ENCODE data around the gene DYNC1H1.

Gene DYNC1H1

DNA sequence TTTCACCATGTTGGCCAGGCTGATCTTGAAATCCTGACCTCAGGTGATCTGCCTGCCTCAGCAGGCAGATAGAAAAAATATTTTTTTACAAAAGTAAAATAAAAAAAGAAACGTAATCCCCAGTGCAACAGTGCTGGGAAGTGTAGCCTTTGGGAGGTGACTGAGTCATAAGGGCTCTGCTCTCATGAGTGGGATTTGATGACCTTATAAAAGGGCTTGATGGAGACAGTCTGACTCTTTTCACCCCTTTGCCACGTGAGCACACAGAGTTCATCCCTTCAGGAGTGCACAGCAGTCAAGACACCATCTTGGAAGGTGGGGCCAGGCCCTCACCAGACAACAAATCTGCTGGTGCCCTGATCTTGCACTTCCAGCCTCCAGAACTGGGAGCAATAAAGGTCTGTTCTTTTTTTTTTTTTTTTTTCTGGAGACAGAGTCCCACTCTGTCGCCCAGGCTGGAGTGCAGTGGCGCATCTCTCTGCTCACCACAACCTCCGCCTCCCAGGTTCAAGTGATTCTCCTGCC, 24.7 kb upstream of the DYNC1H1 start:
- DNase-seq (ENCODE audit: low read depth in 2 of 2, low spot score in 1 of 2) = no peak

DNA sequence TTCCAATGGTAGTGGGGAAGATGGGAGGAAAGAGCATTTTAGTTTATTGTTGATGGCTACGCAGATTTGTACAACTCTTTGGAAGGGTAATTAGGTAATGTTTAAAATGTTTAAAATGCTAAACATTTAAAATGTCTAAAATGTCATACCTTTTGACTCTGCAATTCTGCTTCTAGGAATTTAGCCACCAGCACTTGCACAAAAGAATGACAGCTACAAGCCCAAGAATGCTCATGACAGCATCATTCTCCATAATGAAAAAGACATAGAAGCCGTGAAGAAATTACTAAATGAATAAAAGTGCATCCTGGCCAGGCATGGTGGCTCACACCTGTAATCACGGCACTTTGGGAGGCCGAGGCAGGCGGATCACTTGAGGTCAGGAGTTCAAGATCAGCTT, 19.9 kb upstream of the DYNC1H1 start:
- DNase-seq (ENCODE audit: low read depth in 2 of 2, low spot score in 1 of 2) = no peak

DNA sequence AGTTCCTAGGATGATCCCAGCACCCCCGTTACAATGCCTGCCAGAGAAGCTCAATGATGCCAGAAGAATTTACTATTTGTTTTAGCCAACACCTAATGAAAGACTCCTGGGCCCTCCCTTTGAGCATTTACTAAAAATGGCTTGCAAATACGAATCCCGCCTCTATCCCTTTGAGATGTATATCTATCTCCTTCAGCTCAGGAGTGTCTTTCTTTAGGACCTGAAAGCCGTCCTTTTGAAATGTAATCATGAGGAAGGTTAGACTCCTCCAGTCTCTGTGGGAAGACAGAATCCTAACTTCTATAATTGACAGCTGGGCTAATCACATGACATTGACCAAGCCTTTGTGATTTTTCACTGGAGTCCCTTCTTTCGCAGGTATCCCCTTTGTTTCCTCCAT, 19.2 kb upstream of the DYNC1H1 start:
- no peak for DNase-seq (ENCODE audit: low read depth in 2 of 2, low spot score in 1 of 2)

GRCh38 chr14:101947577-101947903, 16.8 kb upstream of the DYNC1H1 start:
- no peak for DNase-seq (ENCODE audit: low read depth in 2 of 2, low spot score in 1 of 2)

GRCh38 chr14:101947904-101948665, 16.3 kb upstream of the DYNC1H1 start:
- peak; percentile 99 for DNase-seq (ENCODE audit: low read depth in 2 of 2, low spot score in 1 of 2)

DNA sequence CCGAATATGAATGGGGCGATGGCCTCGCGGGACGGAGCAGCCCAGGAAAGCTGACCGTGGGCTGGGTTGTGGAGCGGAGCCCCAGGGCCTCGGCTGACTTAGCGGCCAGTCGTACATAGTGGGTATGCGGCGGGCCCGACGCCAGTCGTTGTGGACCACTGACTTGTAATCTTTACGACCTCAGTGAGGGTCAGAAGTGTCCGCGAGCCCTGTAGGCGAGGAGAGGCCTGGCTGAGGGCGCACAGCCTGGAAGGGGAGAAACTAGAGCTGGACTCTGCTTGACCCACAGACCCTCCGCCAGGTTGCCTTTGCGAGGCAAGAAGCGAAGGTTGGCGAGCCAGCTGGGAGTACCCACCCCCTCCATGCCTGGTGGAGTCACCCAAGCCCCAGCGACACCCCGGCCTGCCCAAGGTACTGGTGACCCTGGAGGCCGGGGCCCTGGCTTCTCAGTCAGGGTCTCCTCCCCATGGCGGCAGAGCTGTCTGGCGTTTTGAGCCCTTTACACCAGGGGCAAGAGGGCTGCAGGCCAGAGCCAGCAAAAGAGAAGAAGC, 15.6 kb upstream of the DYNC1H1 start:
- no peak for DNase-seq (ENCODE audit: low read depth in 2 of 2, low spot score in 1 of 2)

DNA sequence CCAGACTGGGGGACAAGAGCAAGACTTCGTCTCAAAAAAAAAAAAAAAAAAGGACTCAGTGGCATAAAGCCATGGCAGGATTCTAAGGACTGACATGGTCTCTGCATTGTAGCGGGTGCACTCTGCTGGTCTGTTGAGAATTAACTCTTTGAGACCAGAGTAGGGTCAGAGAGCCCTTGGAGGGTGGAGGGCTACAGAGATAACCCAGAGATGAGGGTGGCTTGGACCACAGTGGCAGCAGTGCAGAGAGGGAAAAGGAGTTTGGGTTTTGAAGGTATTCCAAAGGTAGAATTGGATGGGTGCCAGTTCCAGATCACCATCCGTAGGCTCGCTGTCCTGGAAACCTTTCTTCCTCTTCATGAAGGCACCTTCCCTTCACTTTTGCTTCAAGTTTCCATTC, 14.3 kb upstream of the DYNC1H1 start:
- no peak for DNase-seq (ENCODE audit: low read depth in 2 of 2, low spot score in 1 of 2)

DNA sequence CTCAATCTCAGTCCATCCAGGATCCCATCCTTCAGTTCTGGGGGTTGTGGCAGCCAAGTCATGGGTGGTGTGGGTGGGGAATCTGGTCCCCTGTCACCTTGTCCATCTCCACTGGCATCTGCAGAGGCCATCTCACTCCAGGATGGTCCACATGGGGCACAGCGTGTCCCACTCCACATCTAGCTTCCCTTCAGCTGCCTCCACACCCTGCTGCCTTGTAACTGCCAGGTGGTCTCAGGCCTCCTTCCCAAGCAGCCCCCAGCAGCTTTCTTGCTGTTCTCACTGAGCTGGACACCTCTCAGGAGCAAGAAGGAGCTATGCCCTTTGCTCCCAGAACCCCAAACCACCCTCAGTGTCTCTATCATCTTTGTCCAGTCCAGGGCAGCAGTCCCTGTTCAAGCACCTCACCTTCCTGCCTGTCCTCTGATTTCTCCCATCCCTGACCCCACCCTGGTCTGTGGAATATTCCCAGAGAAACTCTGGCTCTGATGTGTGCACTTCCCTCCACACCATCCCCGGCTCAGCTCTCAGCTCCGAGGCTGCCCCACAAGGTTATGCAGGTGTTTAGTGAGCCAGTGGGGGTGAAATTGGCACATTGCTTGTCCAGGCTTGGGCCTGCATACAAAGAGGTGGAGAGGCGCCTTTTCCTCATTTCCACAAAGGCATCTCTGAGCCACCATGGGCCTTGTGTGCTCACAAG, 13.7 kb upstream of the DYNC1H1 start:
- DNase-seq (ENCODE audit: low read depth in 2 of 2, low spot score in 1 of 2) = no peak

DNA sequence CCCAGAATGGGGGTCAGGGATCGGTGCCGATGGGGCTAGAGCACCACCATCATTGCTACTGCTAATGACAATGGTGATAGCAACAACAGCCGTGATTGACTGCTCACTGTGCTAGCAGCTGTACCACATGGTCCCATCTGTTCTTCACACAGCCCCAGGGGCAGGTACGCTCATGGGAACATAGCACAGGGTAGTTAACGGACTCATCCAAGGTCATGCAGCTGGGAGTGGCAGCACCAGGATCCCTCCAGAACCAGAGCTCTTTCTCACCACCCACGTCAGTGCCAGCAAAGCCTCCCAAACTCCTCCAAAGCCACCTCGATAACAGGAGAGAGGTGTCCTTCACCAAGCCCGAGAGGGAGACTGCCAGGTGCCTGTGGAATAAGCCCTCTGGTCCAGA, 11.2 kb upstream of the DYNC1H1 start:
- DNase-seq (ENCODE audit: low read depth in 2 of 2, low spot score in 1 of 2) = no peak

DNA sequence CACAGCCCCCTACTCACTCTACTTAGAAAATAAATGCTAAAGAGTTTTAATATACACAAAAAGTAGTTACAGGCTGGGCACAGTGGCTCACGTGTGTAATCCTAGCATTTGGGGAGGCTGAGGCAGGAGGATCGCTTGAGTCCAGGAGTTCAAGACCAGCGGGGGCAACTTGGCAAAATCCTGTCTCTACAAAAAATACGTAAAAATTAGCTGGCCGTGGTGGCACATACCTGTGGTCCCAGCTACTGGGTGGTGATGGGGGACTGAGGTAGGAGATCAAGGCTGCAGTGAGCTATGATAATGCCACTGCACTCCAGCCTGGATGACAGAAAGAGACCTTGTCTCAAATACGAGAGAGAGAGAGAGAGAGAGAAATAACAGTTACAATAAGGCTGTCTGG, 9.9 kb upstream of the DYNC1H1 start:
- no peak for DNase-seq (ENCODE audit: low read depth in 2 of 2, low spot score in 1 of 2)

- DNase-seq (ENCODE audit: low read depth in 2 of 2, low spot score in 1 of 2) = no peak
Measured at GRCh38 chr14:101955695-101956161, 8.6 kb upstream of the DYNC1H1 start.

GRCh38 chr14:101956179-101956885, 8.0 kb upstream of the DYNC1H1 start:
- no peak for DNase-seq (ENCODE audit: low read depth in 2 of 2, low spot score in 1 of 2)

DNA sequence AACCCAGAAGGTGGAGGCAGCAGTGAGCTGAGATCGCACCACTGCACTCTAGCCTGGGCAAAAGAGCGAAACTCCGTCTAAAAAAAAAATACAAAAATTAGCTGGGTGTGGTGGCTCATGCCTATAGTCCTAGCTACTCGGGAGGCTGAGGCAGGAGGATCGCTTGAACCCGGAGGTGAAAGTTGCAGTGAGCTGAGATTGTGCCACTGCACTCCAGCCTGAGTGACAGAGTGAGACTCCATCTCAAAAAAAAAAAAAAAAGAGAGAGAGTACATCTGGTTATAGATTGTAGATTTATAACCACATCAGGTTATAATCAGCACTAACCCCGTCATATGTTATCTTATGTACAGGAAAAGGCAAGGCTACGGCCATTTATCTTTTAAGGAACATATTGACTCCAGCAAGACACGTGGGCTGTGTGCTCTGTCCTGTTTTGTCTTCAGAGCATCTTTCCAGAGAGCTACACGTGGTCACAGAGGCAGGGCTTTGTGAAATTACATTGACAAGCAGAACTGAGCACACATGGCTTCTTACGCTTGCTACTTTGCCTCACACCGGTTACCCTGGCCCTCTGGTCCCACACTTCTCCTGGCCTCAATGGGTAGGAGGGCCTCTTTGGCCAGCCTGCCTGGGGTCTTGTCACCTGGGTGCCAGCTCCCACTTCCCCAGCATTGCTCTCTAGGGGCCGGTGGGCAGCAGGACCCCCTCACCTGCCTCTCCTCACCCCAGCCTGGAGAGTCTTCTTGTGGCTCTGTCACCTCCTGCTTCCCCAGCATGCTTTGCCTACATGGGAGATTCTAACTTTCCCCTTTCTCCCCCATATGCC, 6.8 kb upstream of the DYNC1H1 start:
- no peak for DNase-seq (ENCODE audit: low read depth in 2 of 2, low spot score in 1 of 2)

GRCh38 chr14:101958418-101959180, 5.8 kb upstream of the DYNC1H1 start:
- no peak for DNase-seq (ENCODE audit: low read depth in 2 of 2, low spot score in 1 of 2)

DNA sequence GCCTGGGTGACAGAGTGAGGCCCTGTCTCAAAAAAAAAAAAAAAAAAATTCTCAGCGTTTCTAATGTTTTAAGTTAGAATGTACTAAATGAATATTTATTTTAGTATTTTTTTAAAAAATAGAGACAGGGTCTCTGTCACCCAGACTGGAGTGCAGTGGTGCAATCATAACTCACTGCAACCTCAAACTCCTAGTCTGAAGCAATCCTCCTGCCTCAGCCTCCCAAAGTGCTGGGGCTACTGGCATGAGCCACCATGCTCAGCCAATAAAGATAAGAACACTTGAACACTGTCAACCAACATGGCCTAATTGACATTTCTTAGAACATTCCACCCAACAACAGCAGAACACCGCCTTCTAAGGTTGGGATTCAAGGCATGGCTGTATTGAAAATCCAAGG, 5.1 kb upstream of the DYNC1H1 start:
- no peak for DNase-seq (ENCODE audit: low read depth in 2 of 2, low spot score in 1 of 2)

DNA sequence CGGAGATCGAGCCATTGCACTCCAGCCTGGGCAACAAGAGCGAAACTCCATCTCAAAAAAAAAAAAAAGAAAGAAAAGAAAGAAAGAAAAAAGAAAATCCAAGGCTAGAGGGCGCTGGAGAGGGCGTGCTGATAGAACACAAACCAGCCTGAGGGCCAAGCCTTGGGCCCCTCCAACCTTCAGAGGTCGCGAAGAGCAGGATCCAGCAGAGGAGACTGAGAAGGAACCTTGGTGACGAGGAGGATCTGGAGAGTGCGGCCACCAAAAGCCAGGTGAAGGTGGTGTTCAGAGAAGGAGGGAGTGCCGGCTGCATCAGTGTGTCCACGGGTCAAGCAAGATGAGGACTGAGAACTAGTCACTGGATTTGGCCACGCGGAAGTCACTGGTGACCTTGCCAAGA, 4.1 kb upstream of the DYNC1H1 start:
- no peak for DNase-seq (ENCODE audit: low read depth in 2 of 2, low spot score in 1 of 2)

DNA sequence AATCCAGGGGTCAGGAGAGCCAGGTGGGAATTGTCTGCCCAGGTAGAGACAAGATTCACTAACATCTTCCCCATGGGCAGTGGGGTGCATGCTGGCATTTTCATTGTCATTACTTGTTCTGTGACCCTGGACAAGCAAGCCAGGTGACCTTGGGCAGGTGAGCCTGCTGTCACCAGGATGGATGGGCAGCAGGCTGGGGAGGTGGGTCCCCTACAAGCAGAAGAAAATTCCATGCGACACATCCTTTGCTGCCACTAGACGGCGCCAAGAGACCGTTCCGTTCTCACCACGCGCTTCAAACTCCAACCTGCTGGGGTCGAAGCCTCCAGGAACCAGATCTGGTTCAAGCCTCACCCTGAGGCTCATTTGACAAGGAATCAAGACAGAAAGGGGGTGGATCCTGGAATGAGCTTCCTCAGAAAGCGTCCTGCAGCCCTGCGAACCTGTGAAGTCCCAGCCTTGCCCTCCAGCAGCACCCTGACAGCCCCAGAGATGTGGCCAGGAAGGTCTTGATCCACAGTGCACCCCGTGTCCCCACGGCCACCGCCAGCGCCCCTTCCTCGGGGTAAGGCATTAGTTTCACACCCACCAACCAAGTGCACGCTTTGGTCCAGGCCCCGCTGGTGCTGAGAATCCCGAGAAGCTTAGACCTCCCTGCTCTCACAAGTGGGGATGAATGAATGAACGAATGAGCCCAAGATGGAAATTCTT, 3.2 kb upstream of the DYNC1H1 start:
- peak; percentile 47 to 48 for DNase-seq (ENCODE audit: low read depth in 2 of 2, low spot score in 1 of 2)

DNA sequence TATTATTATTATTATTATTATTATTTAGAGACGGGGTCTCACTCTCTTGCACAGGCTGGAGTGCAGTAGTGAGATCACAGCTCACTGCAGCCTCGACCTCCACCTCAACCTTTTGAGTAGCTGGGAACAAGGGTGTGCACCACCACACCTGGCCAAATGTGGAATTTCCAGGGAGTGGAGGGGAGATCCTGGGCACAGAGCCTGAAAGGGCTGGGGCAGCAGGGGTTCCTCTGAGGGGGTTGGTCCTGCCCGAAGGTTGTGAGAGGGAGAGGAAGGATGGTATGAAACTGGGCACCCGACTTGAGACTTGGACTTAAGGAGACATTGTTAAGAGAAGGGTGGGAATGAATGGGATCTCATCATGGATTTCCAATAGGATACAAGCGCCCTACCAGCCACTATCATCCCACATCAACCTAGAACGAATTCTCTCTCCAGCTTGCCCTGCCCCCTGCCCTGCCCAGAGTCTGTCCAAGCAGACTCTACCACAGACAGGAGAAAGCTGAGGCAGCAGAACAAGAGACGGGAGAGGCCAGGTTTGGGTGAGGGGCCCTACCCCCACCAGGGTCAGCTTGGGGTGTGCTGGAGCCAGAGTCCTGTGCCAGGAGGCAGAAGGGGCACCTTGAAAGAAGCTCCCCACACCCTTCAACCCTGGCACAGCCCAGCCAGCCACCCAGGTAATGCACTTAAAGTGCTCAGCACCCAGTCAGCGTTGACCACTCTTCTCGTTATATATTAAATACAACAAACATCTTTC, 2.4 kb upstream of the DYNC1H1 start:
- DNase-seq (ENCODE audit: low read depth in 2 of 2, low spot score in 1 of 2) = no peak

DNA sequence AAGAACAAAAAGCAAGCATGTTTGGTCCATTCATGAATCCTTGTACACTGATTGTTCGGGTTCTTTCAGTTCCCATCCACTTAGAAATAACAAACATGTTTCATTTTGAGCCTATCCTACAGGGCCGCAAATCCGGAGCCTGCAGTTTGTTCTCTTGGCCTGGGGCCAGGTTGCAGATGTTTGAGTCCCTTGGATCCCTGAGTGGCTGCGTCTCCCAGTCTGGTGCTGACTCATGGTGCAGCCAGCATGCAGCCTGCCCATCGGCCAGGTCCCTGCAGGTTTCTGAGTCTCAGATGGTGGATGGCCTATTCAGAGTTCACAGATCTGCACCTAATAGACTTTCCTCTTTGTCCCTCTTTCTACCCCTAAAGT, 1.9 kb upstream of the DYNC1H1 start:
- no peak for DNase-seq (ENCODE audit: low read depth in 2 of 2, low spot score in 1 of 2)
